ENCODE measurements around the gene KHDC4.

KHDC4 gene

DNA sequence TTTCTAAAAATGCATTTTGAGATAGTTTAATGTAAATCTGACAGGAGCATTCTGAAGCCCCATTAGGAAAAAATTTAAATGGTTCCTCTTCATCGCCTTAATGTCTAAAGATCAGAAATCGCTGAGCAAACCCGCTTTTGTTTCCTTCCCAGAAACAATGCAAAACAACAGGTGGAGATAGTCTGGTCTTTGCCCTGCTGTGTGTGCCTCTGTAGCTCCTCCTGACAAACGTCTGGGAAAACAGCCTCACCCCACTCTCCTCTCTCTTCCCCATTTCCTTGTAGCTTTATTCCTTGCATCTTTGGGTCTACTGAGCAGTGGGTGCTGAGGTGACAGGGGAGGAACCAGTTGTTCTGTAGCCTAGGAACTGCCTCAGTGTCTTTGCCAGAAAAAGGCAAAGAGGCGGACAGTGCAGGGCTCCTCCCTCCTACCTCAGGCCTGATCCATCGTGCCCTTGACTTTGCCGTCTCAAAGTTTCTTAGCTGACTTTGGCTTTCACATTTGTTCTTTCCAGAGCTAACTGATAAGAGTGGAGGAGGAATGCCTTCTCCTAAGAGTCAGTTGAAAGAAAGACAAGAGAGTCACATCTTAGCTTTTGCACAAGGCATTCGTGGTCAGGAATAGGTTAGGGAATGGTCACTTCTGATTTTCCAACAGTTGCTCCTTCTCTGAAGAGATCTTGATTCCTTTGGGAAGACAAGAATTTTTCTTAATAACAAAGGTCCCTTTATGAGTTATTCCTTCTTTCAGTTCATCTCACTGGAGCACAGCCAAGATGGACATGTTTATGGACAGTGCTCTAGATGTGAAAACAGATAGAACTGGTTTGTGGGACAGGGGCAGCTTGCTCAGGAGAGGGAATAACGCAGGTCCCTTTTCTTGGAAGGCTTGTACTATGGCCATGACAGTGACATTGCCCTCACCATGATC lies 49.9 kb downstream of the KHDC4 start:
- Histone ChIP-seq H3K9me3 (ENCODE audit: control insufficient read depth, insufficient read depth, low read depth, low read length) (no peaks in the 10 kb centered on the region), H3K27ac (ENCODE audit: extremely low read depth, low read depth, low read length) (no peak overlapping the region), H3K36me3 (ENCODE audit: control insufficient read depth in 2 of 2, insufficient read depth in 1 of 2, low read length in 2 of 2) (peaks cover 0 to 11% of the 10 kb centered on the region in 2 experiments; a peak in 1 of 3 replicates), H3K4me1 (ENCODE audit: control insufficient read depth, insufficient read depth, low read length) (no peaks in the 10 kb centered on the region), H3K4me3 (ENCODE audit: low read depth, low read length) (no peak overlapping the region)
- TF ChIP-seq, protein P1, sequence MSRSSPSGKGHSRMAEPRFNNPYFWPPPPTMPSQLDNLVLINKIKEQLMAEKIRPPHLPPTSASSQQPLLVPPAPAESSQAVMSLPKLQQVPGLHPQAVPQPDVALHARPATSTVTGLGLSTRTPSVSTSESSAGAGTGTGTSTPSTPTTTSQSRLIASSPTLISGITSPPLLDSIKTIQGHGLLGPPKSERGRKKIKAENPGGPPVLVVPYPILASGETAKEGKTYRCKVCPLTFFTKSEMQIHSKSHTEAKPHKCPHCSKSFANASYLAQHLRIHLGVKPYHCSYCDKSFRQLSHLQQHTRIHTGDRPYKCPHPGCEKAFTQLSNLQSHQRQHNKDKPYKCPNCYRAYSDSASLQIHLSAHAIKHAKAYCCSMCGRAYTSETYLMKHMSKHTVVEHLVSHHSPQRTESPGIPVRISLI (tag by site-specific recombination; IDR thresholded peaks at IDR 0.05) = no peak
- TF ChIP-seq, protein P2, sequence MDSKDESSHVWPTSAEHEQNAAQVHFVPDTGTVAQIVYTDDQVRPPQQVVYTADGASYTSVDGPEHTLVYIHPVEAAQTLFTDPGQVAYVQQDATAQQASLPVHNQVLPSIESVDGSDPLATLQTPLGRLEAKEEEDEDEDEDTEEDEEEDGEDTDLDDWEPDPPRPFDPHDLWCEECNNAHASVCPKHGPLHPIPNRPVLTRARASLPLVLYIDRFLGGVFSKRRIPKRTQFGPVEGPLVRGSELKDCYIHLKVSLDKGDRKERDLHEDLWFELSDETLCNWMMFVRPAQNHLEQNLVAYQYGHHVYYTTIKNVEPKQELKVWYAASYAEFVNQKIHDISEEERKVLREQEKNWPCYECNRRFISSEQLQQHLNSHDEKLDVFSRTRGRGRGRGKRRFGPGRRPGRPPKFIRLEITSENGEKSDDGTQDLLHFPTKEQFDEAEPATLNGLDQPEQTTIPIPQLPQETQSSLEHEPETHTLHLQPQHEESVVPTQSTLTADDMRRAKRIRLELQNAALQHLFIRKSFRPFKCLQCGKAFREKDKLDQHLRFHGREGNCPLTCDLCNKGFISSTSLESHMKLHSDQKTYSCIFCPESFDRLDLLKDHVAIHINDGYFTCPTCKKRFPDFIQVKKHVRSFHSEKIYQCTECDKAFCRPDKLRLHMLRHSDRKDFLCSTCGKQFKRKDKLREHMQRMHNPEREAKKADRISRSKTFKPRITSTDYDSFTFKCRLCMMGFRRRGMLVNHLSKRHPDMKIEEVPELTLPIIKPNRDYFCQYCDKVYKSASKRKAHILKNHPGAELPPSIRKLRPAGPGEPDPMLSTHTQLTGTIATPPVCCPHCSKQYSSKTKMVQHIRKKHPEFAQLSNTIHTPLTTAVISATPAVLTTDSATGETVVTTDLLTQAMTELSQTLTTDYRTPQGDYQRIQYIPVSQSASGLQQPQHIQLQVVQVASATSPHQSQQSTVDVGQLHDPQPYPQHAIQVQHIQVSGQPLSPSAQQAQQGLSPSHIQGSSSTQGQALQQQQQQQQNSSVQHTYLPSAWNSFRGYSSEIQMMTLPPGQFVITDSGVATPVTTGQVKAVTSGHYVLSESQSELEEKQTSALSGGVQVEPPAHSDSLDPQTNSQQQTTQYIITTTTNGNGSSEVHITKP (tag by site-specific recombination; IDR thresholded peaks at IDR 0.05) = 0 out of 2 replicates have a peak, but pooled peaks have one; percentile 11
- CTCF ChIA-PET = interaction anchor here (0.6 kb wide), 4 partner anchors 185 to 718 kb away, joined by 3 read pairs; no protein-coding TSS in a partner anchor
- POLR2A ChIA-PET = no interaction called here

DNA sequence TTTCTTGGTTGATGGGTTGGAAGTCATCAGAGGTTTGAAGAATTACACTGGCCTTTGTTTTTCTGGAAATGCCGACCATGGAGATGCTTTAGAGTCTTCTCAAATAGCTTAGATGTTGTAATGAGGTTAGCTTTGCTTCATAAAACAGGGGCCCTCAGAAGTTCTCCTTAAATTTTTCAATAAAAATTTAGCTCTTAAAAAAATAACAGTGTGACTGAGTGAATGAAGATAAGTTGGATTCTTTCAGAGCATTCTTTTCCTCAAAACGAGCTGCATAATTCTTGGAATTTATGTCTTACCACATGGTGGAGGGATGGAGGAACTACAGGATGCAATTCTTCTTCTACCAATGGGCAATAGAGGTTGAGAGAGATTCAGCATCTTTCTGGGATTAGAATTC lies 51.4 kb downstream of the KHDC4 start:
- Histone ChIP-seq H3K4me1 (ENCODE audit: control insufficient read depth, insufficient read depth, low read length) (no peaks in the 10 kb centered on the region), H3K27ac (ENCODE audit: extremely low read depth, low read depth, low read length) (no peak overlapping the region), H3K4me3 (ENCODE audit: low read depth, low read length) (no peak overlapping the region), H3K9me3 (ENCODE audit: control insufficient read depth, insufficient read depth, low read depth, low read length) (no peaks in the 10 kb centered on the region), H3K36me3 (ENCODE audit: control insufficient read depth in 2 of 2, insufficient read depth in 1 of 2, low read length in 2 of 2) (peaks cover 0 to 11% of the 10 kb centered on the region in 2 experiments; a peak in 1 of 3 replicates)
- ChIA-PET CTCF (interaction anchor here (0.5 to 0.9 kb wide), 2 partner anchors 10 to 13 kb away, joined by 3 to 6 read pairs; no protein-coding TSS in a partner anchor), POLR2A (interaction anchor here (0.6 kb wide), 1 partner anchor 554 kb away, joined by 5 read pairs; no protein-coding TSS in a partner anchor)
- TF ChIP-seq, protein P3, sequence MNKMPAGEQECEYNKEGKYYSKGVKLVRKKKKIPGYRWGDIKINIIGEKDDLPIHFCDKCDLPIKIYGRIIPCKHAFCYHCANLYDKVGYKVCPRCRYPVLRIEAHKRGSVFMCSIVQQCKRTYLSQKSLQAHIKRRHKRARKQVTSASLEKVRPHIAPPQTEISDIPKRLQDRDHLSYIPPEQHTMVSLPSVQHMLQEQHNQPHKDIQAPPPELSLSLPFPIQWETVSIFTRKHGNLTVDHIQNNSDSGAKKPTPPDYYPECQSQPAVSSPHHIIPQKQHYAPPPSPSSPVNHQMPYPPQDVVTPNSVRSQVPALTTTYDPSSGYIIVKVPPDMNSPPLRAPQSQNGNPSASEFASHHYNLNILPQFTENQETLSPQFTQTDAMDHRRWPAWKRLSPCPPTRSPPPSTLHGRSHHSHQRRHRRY (tag by site-specific recombination; IDR thresholded peaks at IDR 0.05) = no peak
- no peak for TF ChIP-seq IKZF3 (tag by site-specific recombination; IDR thresholded peaks at IDR 0.05)
- no peak for TF ChIP-seq ZSCAN30 (tag by site-specific recombination; IDR thresholded peaks at IDR 0.05)
- TF ChIP-seq, protein P4, sequence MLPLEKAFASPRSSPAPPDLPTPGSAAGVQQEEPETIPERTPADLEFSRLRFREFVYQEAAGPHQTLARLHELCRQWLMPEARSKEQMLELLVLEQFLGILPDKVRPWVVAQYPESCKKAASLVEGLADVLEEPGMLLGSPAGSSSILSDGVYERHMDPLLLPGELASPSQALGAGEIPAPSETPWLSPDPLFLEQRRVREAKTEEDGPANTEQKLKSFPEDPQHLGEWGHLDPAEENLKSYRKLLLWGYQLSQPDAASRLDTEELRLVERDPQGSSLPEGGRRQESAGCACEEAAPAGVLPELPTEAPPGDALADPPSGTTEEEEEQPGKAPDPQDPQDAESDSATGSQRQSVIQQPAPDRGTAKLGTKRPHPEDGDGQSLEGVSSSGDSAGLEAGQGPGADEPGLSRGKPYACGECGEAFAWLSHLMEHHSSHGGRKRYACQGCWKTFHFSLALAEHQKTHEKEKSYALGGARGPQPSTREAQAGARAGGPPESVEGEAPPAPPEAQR (tag by site-specific recombination; IDR thresholded peaks at IDR 0.05) = no peak
- TF ChIP-seq, protein P5, sequence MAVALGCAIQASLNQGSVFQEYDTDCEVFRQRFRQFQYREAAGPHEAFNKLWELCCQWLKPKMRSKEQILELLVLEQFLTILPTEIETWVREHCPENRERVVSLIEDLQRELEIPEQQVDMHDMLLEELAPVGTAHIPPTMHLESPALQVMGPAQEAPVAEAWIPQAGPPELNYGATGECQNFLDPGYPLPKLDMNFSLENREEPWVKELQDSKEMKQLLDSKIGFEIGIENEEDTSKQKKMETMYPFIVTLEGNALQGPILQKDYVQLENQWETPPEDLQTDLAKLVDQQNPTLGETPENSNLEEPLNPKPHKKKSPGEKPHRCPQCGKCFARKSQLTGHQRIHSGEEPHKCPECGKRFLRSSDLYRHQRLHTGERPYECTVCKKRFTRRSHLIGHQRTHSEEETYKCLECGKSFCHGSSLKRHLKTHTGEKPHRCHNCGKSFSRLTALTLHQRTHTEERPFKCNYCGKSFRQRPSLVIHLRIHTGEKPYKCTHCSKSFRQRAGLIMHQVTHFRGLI (tag by site-specific recombination; IDR thresholded peaks at IDR 0.05) = no peak
- no peak for TF ChIP-seq ZNF121 (tag by site-specific recombination; IDR thresholded peaks at IDR 0.05)
- no peak for TF ChIP-seq ZNF792 (tag by site-specific recombination; IDR thresholded peaks at IDR 0.05)
- TF ChIP-seq ZNF266 (tag by site-specific recombination; IDR thresholded peaks at IDR 0.05; ENCODE audit: low read depth) = no peak
- TF ChIP-seq, protein P6, sequence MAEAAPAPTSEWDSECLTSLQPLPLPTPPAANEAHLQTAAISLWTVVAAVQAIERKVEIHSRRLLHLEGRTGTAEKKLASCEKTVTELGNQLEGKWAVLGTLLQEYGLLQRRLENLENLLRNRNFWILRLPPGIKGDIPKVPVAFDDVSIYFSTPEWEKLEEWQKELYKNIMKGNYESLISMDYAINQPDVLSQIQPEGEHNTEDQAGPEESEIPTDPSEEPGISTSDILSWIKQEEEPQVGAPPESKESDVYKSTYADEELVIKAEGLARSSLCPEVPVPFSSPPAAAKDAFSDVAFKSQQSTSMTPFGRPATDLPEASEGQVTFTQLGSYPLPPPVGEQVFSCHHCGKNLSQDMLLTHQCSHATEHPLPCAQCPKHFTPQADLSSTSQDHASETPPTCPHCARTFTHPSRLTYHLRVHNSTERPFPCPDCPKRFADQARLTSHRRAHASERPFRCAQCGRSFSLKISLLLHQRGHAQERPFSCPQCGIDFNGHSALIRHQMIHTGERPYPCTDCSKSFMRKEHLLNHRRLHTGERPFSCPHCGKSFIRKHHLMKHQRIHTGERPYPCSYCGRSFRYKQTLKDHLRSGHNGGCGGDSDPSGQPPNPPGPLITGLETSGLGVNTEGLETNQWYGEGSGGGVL (tag by site-specific recombination; IDR thresholded peaks at IDR 0.05) = no peak
- TF ChIP-seq, protein P7, sequence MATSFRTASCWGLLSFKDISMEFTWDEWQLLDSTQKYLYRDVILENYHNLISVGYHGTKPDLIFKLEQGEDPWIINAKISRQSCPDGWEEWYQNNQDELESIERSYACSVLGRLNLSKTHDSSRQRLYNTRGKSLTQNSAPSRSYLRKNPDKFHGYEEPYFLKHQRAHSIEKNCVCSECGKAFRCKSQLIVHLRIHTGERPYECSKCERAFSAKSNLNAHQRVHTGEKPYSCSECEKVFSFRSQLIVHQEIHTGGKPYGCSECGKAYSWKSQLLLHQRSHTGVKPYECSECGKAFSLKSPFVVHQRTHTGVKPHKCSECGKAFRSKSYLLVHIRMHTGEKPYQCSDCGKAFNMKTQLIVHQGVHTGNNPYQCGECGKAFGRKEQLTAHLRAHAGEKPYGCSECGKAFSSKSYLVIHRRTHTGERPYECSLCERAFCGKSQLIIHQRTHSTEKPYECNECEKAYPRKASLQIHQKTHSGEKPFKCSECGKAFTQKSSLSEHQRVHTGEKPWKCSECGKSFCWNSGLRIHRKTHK (tag by site-specific recombination; IDR thresholded peaks at IDR 0.05) = no peak
- no peak for TF ChIP-seq RBAK (tag by site-specific recombination; IDR thresholded peaks at IDR 0.05)
- no peak for TF ChIP-seq KLF1 (tag by site-specific recombination; IDR thresholded peaks at IDR 0.05)
- no peak for TF ChIP-seq BCL11A (tag by site-specific recombination; IDR thresholded peaks at IDR 0.05; ENCODE audit: low read depth)
- TF ChIP-seq SETDB1 (IDR thresholded peaks at IDR 0.05; ENCODE audit: insufficient read length, low read length) = no peak

Data from HEK293 (cell line).